ENCODE data around the gene APEX2.
"Not testable (repeated sequence)": the region's sequence is repeated elsewhere in the genome, so short reads cannot be mapped to it uniquely, and the experiment has no call there.

The APEX2 gene

DNA sequence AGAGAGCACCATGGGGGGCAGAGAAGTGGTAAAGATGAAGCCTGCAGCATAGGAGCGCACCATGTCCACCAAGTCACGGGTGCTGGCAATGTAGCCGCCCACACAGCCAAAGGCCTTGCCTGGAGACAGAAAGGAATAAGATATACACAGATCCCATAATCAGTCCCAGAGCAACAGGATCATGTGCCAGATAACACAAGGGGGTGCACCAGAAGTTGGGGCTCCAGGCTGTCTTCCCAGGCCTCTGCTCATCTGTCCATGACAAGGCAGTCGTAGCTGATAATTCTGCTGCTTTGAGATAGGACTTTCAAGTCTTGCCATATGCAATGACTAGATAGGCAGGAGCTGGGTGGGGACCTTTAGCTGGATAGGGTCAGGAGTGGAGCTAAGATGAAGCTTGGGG lies 14.7 kb downstream of the APEX2 start:
- DNase-seq, result no peak

DNA sequence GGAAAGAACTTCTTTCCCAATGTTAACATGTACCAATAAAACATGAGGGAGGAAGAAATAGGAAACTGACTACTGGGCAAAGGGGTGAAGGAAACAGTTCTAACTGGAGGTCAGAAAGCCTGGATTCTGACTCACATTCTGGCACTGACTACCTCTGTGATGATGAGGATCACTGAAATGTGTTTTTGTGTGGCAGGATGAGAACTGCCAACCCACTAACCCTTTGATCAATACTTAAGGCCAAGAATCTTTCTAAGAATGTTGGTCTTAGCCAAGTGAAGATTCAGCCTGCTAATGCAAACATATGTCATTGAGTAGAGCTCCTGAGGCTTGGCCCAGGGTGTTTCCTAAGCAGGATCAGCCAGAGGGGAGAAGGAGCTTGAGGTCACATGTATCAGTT lies 26.0 kb downstream of the APEX2 start:
- no peak for DNase-seq

DNA sequence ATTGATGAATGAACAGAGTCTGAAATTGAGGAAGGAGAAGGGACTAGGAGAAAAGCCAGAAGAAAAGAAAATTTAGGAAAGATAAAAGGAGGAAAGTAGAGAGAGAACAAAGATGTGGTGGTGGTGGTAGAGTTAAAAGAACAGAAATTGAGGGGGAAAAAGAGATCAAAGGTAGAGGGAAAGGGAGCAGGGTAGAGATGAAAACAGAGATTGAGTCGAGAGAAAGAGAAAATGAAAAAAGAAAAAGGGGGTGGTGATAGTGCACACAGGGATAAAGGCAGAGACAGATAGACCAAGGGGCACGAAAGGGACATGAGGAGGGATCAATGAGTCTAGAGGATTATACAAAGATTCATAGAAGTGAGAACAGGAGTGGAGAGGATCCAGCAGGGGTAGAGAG lies 26.7 kb downstream of the APEX2 start:
- DNase-seq, result no peak

DNA sequence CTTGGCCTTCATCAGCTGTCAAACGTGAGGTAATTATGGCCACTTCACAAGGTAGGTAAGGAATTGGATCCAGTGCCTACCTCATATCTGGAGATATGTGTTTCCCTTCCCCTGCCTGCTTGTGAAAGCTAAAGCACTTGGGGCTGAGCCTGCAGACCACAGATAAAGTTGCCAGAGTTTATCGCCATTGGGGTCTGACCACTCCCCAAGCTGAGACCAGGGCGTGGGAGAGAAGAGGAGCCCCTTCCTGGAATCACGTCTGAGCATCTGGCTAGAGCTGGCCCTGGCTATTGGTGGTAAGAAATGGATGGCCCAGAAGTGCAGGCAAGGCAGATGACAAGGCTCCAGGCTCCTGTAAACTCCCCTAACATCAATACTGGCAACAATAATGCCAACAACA lies 27.9 kb downstream of the APEX2 start:
- no peak for DNase-seq

DNA sequence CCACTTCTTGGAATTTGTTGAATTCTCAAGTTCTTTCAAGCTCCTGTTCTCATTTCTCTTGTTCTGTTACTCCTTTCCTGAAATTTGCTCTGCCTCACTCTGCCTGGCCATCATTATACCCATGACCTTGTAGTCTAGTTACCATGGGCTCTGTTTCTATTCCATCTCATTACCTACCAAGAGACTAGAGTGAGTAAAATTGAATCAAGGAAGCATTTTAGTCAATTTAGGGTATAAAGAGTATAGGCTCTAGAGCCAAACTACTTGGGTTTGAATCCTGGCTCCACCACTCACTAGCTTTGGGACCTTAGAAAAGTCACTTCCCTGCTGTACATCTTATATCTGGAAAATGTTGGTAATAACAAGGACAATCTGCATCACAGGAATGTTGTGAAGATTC lies 28.4 kb downstream of the APEX2 start:
- DNase-seq, result no peak

DNA sequence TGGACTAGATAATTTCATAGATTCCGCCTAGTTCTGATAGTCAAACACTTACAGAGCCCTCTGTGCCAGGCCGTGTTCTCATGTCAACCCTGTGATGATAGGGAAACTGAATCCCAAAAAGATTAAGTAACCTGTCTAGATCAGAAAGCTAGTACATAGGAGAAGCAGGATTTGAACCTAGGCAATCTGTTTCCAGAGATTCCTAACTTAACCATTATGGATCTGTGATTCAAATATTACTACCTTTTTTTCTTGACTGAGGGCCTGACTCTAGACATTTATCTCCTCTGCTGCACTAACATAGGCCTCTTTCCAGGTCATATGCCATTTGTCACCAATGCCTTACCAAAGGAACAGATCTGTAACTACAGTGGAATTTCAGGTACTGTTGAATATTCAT lies 29.1 kb downstream of the APEX2 start:
- no peak for DNase-seq

DNA sequence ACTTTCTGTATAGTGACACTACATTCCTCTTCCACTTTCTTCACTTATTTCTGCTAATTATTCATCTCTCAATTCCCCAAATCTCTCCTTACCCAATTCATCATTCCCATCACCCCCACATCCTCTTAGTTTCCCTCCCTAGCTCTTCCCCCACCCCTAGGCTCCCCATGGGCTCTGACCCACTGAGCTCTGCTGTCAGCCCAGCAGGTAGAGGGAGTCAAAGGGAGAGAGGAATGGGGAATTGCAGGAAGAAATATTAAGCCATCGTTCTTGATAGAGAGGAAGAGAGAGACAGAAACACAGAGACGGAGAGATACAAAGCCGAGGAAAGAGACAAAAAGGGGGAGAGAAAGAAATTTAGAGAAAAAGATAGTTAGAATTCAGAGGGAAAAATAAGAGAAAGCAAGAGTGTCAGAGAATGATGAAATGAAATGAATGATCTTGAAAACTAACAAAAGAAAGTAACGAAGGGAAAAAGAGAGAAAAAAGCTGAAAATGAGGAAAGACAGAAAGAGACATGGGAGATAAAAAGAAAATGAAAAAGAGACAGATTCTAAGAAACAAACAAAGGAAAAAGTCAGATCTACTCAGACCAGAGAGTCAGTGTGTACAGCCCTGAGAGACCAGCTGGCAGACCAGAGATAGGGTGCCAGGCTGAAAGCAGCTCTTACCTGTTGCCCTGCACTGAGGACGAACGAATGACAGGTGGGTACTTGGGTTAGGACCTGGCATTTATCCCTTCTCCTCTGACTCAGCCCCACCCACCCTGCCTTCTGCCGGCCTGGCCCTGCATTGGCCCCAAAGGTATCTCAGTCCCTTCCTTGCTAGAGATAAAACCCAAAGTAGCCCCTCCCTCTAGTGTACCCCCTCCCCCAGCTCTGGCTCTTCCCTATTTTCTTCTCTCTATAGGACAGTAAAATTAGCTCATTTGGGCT lies 30.4 kb downstream of the APEX2 start, which contains the start of gene ALAS2:
Gene ALAS2 (minus strand): TSS at position 707 of the 935 bp plus-strand sequence. CDS start 4,977 bp downstream, outside the sequence.
- no peak for DNase-seq

DNA sequence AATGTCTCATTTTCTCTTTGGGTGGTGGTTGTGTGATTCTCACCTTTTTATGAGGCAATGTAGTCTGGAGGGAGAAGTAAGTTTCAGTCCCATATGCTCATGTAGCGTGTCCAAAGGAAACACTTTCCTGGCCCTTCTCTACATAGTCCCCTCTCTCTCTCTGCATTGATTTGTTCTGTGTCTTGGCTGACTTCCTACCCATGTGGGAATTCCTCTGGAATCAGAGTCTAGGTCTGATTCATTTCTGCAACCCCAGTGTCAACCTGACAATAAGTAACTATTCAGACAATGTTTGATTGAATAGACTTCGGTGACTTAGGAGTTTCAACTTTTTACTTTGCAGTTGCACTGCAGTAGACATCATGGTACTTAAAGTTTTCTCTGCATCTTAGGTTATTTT lies 33.3 kb downstream of the APEX2 start:
- no peak for DNase-seq

DNA sequence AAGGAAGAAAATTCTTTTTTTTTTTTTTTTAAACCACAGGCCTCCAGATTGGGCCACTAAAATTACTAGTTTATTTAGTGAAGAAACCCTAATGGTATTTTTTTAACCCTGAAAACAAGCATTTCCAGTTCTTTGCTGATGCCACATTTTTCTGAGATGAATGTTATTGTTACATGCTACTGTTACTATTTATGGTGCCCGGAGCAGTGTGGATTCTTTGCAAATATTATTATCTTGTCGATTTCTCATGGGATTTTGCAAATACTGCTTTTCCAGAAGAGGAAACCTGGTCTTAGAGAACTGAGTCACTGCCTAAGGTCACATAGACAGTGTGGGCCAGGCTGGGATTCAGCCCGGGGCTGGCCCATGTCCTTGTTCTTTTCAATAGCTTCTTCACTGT lies 39.3 kb downstream of the APEX2 start:
- DNase-seq, result no peak

DNA sequence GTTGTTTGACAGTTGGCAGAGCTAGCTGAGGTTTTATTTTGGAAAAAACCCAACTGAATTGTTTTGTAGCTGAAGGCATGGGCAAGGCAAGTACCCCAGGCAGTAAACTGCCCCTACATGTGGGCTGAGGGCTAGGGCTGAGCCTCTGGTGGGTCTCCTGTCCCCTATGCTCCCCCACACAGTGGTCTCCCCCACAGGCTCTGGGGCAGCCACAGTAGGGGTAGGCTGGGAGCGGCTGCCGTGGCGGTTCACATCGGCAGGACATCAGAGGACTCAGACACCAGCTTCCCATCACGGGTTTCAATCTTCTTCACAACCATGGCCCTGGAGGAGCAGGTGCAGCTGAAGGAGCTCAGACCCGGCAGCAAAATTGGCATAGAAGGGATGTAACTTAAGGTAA lies 41.4 kb downstream of the APEX2 start:
- no peak for DNase-seq

DNA sequence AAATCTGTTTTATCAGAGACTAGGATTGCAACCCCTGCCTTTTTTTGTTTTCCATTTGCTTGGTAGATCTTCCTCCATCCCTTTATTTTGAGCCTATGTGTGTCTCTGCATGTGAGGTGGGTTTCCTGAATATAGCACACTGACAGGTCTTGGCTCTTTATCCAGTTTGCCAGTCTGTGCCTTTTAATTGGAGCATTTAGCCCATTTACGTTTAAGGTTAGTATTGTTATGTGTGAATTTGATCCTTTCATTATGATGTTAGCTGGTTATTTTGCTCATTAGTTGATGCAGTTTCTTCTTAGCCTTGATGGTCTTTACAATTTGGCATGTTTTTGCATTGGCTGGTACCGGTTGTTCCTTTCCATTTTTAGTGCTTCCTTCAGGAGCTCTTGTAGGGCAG lies 50.4 kb downstream of the APEX2 start:
- DNase-seq, result not testable (repeated sequence)

DNA sequence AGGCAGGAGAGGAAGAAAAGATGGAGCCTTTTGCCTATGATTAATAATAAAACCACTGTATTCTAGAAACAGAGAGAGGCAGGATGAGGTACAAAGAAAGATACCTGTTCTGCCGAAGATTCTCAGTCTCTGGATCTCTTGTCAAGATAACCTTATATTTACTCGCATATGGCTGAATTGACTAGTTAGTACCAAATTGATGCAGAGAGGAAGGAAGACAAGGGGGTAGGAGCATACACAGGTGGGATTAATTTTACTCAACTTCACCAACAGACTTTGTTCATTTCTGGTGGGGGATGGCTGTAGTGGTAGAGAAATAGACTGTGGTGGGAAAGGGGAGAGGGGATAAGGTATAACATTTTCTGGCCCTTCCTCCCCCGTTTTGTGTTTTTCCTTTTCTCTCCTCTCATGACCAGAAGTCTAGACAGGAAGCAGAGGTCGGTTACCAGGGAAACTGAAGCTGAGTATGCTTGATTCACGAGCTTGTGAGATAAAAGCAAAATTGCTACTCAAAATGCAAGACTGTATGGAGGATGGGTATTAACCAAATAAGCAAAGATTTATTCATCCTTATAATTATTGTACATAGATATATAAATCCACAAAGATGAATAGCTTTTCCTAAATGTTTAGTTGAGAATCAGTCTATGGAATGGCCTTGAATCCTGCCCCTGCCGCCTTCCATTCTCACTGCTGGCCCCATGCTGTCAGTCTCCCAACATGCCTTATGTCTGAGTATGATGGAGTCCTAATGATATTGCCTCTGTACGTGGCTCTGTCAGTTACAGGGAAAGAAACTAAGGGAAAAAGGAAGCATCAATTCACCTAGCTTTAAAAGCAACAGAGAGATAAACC lies 56.9 kb downstream of the APEX2 start:
- DNase-seq, result peak; percentile 1

DNA sequence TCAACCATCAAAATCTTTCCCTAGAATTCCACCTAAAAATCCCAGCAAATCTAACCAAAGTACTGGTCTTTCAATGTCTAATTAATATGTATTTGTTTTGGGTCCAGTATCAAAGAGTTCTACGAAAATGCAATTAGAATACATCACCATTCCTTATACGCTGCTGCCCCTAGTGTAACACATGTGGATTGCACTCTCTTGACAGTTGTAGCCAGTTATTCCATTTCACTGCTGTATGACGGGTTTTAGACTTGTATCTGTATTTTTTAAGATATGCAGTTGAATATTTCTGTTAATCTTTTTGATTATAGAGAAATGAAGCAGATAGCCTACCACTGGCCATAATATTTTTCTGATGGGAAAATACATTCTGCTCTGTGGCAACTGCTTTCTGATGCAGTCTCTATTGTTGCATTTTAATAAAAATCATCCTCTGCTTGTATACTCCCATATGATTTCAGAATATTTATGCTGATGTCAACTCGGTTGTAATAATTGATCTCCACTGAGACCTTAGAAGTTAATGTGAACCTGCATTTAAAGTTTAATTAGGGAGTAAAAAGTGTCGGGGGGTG lies 57.6 kb downstream of the APEX2 start:
- peak; percentile 13 for DNase-seq
